Chondrocyte (in vitro differentiated cells): ENCODE data around the gene RALGPS2. TPM values are rescaled to one million over a fixed set of nuclear protein-coding genes. Genes with fewer than 3 reads are reported as not detected.

ENCODE experiments used
- DNase-seq: peaks from one replicate; pipeline ENCODE4 v3.0.0; 2021; ENCODE audit warnings: mixed read lengths, low spot score
- H3K27ac Mint-ChIP-seq: one replicate; pipeline ENCODE4 v1.8.0; 2021; ENCODE audit warnings: mild to moderate bottlenecking, moderate library complexity, mixed read lengths; ENCODE audit not compliant: unreplicated experiment
- H3K27me3 Mint-ChIP-seq: 2 replicates; pipeline ENCODE4 v1.8.0; 2021; ENCODE audit warnings: low read depth, mixed read lengths
- H3K36me3 Mint-ChIP-seq: 2 replicates; pipeline ENCODE4 v1.8.0; 2021; ENCODE audit warnings: low read depth, mixed read lengths
- H3K4me1 Mint-ChIP-seq: 2 replicates; pipeline ENCODE4 v1.8.0; 2021; ENCODE audit warnings: low read depth, mild to moderate bottlenecking, mixed read lengths
- H3K4me3 Mint-ChIP-seq: one replicate; pipeline ENCODE4 v1.8.0; 2021; ENCODE audit warnings: mild to moderate bottlenecking, moderate library complexity, mixed read lengths; ENCODE audit not compliant: unreplicated experiment
- H3K9me3 Mint-ChIP-seq: 2 replicates; pipeline ENCODE4 v1.8.0; 2021; ENCODE audit warnings: low read depth, mixed read lengths
- total RNA-seq: library from RNA; stranded (reverse); gene quantifications from 3 replicates; pipeline ENCODE4 v1.2.1, GENCODE V29; 2021
- TF ChIP-seq, protein P1 (sequence below): fragments of 200-600 bp; sonication (generic); IDR thresholded peaks from 2 replicates; pipeline ENCODE4 v1.5.0; 2021; ENCODE audit warnings: antibody characterized with exemption, mild to moderate bottlenecking, moderate library complexity

The RALGPS2 gene
- total RNA-seq, 1 donor from 2014 or later: 10.0 TPM

DNA sequence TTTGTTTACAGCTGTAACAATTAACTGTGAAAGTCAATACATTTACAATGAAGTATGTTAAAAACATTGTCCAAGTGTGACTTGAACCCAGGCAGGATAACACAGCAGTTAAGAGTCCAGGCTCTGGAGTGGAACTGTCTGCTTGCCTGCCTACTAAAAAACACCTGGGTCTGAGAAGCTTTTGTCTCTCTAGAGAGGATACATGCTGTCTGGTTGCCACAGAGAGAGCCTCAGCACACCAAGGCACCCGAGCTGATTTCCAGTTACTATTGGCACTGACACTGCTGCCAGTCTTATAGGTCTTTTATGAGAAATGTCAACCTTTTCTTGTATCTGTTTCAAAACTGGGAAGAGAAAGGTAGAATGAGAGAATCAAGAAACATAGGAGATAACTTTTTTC is 20.2 kb upstream of the RALGPS2 start:
- Mint-ChIP-seq H3K36me3 (no peaks in the 10 kb centered on the region), H3K4me1 (no peaks in the 10 kb centered on the region), H3K27me3 (no peaks in the 10 kb centered on the region), H3K27ac (no peak overlapping the region), H3K9me3 (no peaks in the 10 kb centered on the region), H3K4me3 (no peak overlapping the region)
- DNase-seq: no peak
- TF ChIP-seq, protein P1, sequence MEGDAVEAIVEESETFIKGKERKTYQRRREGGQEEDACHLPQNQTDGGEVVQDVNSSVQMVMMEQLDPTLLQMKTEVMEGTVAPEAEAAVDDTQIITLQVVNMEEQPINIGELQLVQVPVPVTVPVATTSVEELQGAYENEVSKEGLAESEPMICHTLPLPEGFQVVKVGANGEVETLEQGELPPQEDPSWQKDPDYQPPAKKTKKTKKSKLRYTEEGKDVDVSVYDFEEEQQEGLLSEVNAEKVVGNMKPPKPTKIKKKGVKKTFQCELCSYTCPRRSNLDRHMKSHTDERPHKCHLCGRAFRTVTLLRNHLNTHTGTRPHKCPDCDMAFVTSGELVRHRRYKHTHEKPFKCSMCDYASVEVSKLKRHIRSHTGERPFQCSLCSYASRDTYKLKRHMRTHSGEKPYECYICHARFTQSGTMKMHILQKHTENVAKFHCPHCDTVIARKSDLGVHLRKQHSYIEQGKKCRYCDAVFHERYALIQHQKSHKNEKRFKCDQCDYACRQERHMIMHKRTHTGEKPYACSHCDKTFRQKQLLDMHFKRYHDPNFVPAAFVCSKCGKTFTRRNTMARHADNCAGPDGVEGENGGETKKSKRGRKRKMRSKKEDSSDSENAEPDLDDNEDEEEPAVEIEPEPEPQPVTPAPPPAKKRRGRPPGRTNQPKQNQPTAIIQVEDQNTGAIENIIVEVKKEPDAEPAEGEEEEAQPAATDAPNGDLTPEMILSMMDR: no peak

DNA sequence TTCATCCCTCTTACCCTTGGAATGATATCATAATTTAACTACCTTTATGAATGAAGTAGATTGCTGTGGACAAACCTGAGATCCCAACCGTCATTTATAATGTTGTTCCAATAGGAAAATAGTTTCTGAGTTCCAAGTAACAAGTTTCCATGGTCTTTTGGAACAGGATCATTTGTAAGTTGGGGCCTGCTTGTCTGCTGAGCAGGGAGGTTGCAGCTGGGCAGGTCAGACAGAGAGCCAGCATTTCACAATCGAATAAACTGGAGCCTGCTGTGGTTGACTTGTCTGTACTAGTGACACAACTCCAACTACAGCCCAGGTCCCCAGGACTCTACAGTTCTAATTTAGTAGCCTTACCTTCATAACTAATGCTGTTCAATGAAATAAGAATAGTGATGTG is 18.6 kb upstream of the RALGPS2 start:
- Mint-ChIP-seq H3K36me3 (no peaks in the 10 kb centered on the region), H3K4me1 (no peaks in the 10 kb centered on the region), H3K4me3 (no peak overlapping the region), H3K27ac (no peak overlapping the region), H3K9me3 (no peaks in the 10 kb centered on the region), H3K27me3 (no peaks in the 10 kb centered on the region)
- TF ChIP-seq, protein P1: no peak
- no peak for DNase-seq

DNA sequence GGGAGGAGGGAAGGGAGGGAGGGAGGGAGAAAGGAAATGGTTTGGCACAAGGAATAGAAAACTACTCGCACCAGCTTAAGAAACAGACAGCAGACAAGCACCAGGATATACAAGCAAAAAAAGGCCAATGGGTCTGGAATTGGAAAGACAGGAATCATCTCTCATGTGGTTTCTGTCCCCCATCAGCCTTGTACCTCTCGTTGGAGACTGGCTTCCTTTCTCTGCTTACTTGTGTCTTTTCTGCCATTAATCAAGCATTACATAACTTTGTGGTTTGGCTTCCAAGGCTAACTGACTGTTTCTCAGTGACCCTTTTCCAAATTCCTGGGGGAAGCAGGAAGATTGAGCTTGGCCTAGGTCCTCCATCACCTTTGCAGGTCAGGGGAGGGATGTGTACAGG is 11.8 kb upstream of the RALGPS2 start:
- Mint-ChIP-seq H3K27me3 (no peaks in the 10 kb centered on the region), H3K4me1 (peaks cover 8% of the 10 kb centered on the region), H3K9me3 (no peaks in the 10 kb centered on the region), H3K36me3 (no peaks in the 10 kb centered on the region), H3K27ac (no peak overlapping the region), H3K4me3 (no peak overlapping the region)
- TF ChIP-seq, protein P1: no peak
- DNase-seq: no peak

DNA sequence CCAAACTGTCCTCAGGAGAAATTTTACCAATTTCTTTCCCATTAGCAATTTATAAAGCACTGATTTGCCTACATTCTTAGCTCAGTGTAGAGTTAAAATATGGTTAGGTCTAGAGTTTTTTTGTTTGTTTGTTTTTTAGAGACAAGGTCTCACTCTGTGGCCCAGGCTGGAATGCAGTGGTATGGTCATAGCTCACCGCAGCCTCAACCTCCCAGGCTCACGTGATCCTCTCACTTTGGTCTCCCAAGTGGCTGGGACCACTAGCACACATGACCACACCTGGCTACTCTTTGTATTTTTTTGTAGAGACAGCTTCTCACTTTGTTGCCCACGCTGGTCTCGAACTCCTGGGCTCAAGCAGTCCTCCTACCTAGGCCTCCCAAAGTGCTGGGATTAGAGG is 10.6 kb upstream of the RALGPS2 start:
- Mint-ChIP-seq H3K4me3 (no peak overlapping the region), H3K4me1 (peaks cover 8% of the 10 kb centered on the region), H3K9me3 (no peaks in the 10 kb centered on the region), H3K36me3 (no peaks in the 10 kb centered on the region), H3K27ac (no peak overlapping the region), H3K27me3 (no peaks in the 10 kb centered on the region)
- DNase-seq: no peak
- TF ChIP-seq, protein P1: no peak

DNA sequence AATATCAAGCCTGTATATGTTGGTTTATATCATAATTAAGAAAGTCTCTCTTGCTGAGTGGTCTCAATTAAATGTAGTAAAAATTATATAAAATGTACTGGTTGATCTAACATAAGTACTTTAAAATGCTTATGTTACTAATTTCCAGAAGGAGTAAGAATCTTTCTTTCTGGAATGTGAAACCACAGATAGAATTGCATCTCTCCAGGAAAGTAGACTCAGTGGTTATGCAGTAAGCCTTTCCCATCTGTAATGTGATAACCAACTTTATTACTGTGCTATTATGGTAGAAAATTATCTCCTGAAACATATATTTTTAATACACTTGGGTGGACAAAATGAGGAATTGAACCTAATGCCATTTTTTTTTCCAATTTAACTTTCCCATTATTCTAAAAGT is 8.9 kb upstream of the RALGPS2 start:
- DNase-seq: no peak
- no peaks in the 10 kb centered on the region for H3K36me3 Mint-ChIP-seq
- TF ChIP-seq, protein P1: no peak
- peaks cover 8% of the 10 kb centered on the region for H3K4me1 Mint-ChIP-seq
- no peaks in the 10 kb centered on the region for H3K9me3 Mint-ChIP-seq
- no peak overlapping the region for H3K4me3 Mint-ChIP-seq
- no peak overlapping the region for H3K27ac Mint-ChIP-seq
- no peaks in the 10 kb centered on the region for H3K27me3 Mint-ChIP-seq
